HEK293 (cell line): ENCODE data around the gene ADPGK.
A peak's percentile ranks its signal among the peaks of the same experiment; 100 is the strongest.

Experiments
- CTCF ChIA-PET: fragments of 350-600 bp; formaldehyde crosslinking; extraction: SDS; loops from one replicate; lab custom pipeline; 2021; ENCODE audit warnings: antibody characterized with exemption; lab: Yijun Ruan, JAX
- POLR2A ChIA-PET: fragments of 300-600 bp; formaldehyde crosslinking; extraction: SDS; loops from one replicate; lab custom pipeline; 2020; ENCODE audit warnings: antibody characterized with exemption, inconsistent platforms; lab: Yijun Ruan, JAX
- H3K27ac ChIP-seq: fragments of 200-500 bp; sonication (Bioruptor generic); 2 replicates; pipeline ENCODE4 v1.5.1; 2014; ENCODE audit warnings: low read depth, low read length, control low read depth, inconsistent platforms; ENCODE audit errors: extremely low read depth
- H3K36me3 ChIP-seq, 2 experiments: fragments of 200-500 bp in 1 of 2; sonication (Bioruptor generic) in 1 of 2; 1 replicate in 1 of 2; 2 replicates in 1 of 2; pipeline ENCODE4 v1.5.1; 2014 to 2017; ENCODE audit warnings: inconsistent platforms in 2 of 2, low read length in 2 of 2; ENCODE audit not compliant: control insufficient read depth in 2 of 2, insufficient read depth in 1 of 2
- H3K4me1 ChIP-seq: fragments of 200-500 bp; sonication (Bioruptor generic); 2 replicates; pipeline ENCODE4 v1.5.1; 2014; ENCODE audit warnings: mild to moderate bottlenecking, low read length, inconsistent platforms; ENCODE audit not compliant: control insufficient read depth, insufficient read depth
- H3K4me3 ChIP-seq: 2 replicates; pipeline ENCODE4 v1.5.1; 2011; ENCODE audit warnings: low read depth, mild to moderate bottlenecking, control low read depth, low read length, moderate library complexity
- H3K9me3 ChIP-seq: fragments of 200-500 bp; sonication (Bioruptor generic); 2 replicates; pipeline ENCODE4 v1.5.1; 2014; ENCODE audit warnings: low read depth, low read length, inconsistent platforms; ENCODE audit not compliant: control insufficient read depth, insufficient read depth
- GLI4 ChIP-seq: fragments of 450-650 bp; formaldehyde crosslinking; IDR thresholded peaks from 2 replicates; pipeline ENCODE4 v1.5.1; 2016; ENCODE audit warnings: missing biosample characterization, missing genetic modification characterization
- KLF16 ChIP-seq: fragments of 450-650 bp; formaldehyde crosslinking; IDR thresholded peaks from 2 replicates; pipeline ENCODE4 v1.5.1; 2017; ENCODE audit warnings: missing biosample characterization, missing genetic modification characterization
- KLF7 ChIP-seq: fragments of 450-650 bp; formaldehyde crosslinking; IDR thresholded peaks from 2 replicates; pipeline ENCODE4 v1.5.1; 2016; ENCODE audit warnings: missing biosample characterization, missing genetic modification characterization, borderline replicate concordance
- SCRT2 ChIP-seq: fragments of 450-650 bp; formaldehyde crosslinking; IDR thresholded peaks from 2 replicates; pipeline ENCODE4 v1.5.1; 2016; ENCODE audit warnings: missing biosample characterization, missing genetic modification characterization
- SP7 ChIP-seq: fragments of 450-650 bp; formaldehyde crosslinking; IDR thresholded peaks from 2 replicates; pipeline ENCODE4 v1.5.1; 2016; ENCODE audit warnings: missing biosample characterization, missing genetic modification characterization
- WT1 ChIP-seq: fragments of 450-650 bp; formaldehyde crosslinking; IDR thresholded peaks from 2 replicates; pipeline ENCODE4 v1.5.1; 2016; ENCODE audit warnings: missing biosample characterization, missing genetic modification characterization
- ZBTB1 ChIP-seq: fragments of 450-650 bp; formaldehyde crosslinking; IDR thresholded peaks from 2 replicates; pipeline ENCODE4 v1.5.1; 2016; ENCODE audit warnings: missing biosample characterization, missing genetic modification characterization
- ZBTB7A ChIP-seq: fragments of 450-650 bp; formaldehyde crosslinking; IDR thresholded peaks from 2 replicates; pipeline ENCODE4 v1.5.1; 2016; ENCODE audit warnings: low read depth, missing biosample characterization, missing genetic modification characterization
- ZNF175 ChIP-seq: fragments of 450-650 bp; formaldehyde crosslinking; IDR thresholded peaks from 2 replicates; pipeline ENCODE4 v1.5.1; 2016; ENCODE audit warnings: missing biosample characterization, missing genetic modification characterization
- ZNF223 ChIP-seq: fragments of 450-650 bp; formaldehyde crosslinking; IDR thresholded peaks from 2 replicates; pipeline ENCODE4 v1.5.1; 2016; ENCODE audit warnings: missing biosample characterization, missing genetic modification characterization
- ZNF292 ChIP-seq: fragments of 450-650 bp; formaldehyde crosslinking; IDR thresholded peaks from 2 replicates; pipeline ENCODE4 v1.5.1; 2016; ENCODE audit warnings: low read depth, missing biosample characterization, missing genetic modification characterization, borderline replicate concordance
- ZNF37A ChIP-seq: fragments of 450-650 bp; IDR thresholded peaks from 2 replicates; pipeline ENCODE4 v1.5.1; 2018; ENCODE audit warnings: missing biosample characterization, missing genetic modification characterization
- ZNF398 ChIP-seq: fragments of 450-650 bp; formaldehyde crosslinking; IDR thresholded peaks from 2 replicates; pipeline ENCODE4 v1.5.1; 2017; ENCODE audit warnings: missing biosample characterization, missing genetic modification characterization
- ZNF426 ChIP-seq: fragments of 450-650 bp; formaldehyde crosslinking; IDR thresholded peaks from 2 replicates; pipeline ENCODE4 v1.5.1; 2017; ENCODE audit warnings: missing biosample characterization, missing genetic modification characterization, mild to moderate bottlenecking, inconsistent platforms, moderate library complexity
- ZNF596 ChIP-seq: fragments of 450-650 bp; IDR thresholded peaks from 2 replicates; pipeline ENCODE4 v1.5.0; 2018; ENCODE audit warnings: missing biosample characterization, mild to moderate bottlenecking, missing genetic modification characterization, moderate library complexity
- ZNF610 ChIP-seq: fragments of 450-650 bp; formaldehyde crosslinking; IDR thresholded peaks from 2 replicates; pipeline ENCODE4 v1.5.1; 2016; ENCODE audit warnings: missing biosample characterization, missing genetic modification characterization, borderline replicate concordance
- ZNF623 ChIP-seq: fragments of 450-650 bp; formaldehyde crosslinking; IDR thresholded peaks from 2 replicates; pipeline ENCODE4 v1.5.1; 2016; ENCODE audit warnings: missing biosample characterization, missing genetic modification characterization
- ZNF670 ChIP-seq: fragments of 450-650 bp; formaldehyde crosslinking; IDR thresholded peaks from 2 replicates; pipeline ENCODE4 v1.5.1; 2016; ENCODE audit warnings: missing biosample characterization, missing genetic modification characterization, low read depth
- ZNF747 ChIP-seq: fragments of 450-650 bp; formaldehyde crosslinking; IDR thresholded peaks from 2 replicates; pipeline ENCODE4 v1.5.1; 2016; ENCODE audit warnings: missing biosample characterization, missing genetic modification characterization
- ZSCAN23 ChIP-seq: fragments of 450-650 bp; formaldehyde crosslinking; IDR thresholded peaks from 2 replicates; pipeline ENCODE4 v1.5.1; 2016; ENCODE audit warnings: missing biosample characterization, missing genetic modification characterization
- TF ChIP-seq, protein P1 (sequence below): fragments of 450-650 bp; formaldehyde crosslinking; conservative IDR thresholded peaks from 2 replicates; pipeline ENCODE4 v1.5.1; 2016; ENCODE audit warnings: low read depth, missing biosample characterization, missing genetic modification characterization
- TF ChIP-seq, protein P2 (sequence below): IDR thresholded peaks from 2 replicates; pipeline ENCODE4 v1.6.1; 2011; ENCODE audit warnings: mild to moderate bottlenecking, low read depth, low read length, borderline replicate concordance
- TF ChIP-seq, protein P3 (sequence below): fragments of 450-650 bp; formaldehyde crosslinking; IDR thresholded peaks from 2 replicates; pipeline ENCODE4 v1.5.1; 2016; ENCODE audit warnings: missing biosample characterization, missing genetic modification characterization
- TF ChIP-seq, protein P4 (sequence below): fragments of 450-650 bp; formaldehyde crosslinking; IDR thresholded peaks from 2 replicates; pipeline ENCODE4 v1.5.1; 2016; ENCODE audit warnings: missing biosample characterization, missing genetic modification characterization, low read depth

ADPGK gene

GRCh38 chr15:72783640-72784455 lies at the start of gene ADPGK (continued):
- TF ChIP-seq, protein P1, sequence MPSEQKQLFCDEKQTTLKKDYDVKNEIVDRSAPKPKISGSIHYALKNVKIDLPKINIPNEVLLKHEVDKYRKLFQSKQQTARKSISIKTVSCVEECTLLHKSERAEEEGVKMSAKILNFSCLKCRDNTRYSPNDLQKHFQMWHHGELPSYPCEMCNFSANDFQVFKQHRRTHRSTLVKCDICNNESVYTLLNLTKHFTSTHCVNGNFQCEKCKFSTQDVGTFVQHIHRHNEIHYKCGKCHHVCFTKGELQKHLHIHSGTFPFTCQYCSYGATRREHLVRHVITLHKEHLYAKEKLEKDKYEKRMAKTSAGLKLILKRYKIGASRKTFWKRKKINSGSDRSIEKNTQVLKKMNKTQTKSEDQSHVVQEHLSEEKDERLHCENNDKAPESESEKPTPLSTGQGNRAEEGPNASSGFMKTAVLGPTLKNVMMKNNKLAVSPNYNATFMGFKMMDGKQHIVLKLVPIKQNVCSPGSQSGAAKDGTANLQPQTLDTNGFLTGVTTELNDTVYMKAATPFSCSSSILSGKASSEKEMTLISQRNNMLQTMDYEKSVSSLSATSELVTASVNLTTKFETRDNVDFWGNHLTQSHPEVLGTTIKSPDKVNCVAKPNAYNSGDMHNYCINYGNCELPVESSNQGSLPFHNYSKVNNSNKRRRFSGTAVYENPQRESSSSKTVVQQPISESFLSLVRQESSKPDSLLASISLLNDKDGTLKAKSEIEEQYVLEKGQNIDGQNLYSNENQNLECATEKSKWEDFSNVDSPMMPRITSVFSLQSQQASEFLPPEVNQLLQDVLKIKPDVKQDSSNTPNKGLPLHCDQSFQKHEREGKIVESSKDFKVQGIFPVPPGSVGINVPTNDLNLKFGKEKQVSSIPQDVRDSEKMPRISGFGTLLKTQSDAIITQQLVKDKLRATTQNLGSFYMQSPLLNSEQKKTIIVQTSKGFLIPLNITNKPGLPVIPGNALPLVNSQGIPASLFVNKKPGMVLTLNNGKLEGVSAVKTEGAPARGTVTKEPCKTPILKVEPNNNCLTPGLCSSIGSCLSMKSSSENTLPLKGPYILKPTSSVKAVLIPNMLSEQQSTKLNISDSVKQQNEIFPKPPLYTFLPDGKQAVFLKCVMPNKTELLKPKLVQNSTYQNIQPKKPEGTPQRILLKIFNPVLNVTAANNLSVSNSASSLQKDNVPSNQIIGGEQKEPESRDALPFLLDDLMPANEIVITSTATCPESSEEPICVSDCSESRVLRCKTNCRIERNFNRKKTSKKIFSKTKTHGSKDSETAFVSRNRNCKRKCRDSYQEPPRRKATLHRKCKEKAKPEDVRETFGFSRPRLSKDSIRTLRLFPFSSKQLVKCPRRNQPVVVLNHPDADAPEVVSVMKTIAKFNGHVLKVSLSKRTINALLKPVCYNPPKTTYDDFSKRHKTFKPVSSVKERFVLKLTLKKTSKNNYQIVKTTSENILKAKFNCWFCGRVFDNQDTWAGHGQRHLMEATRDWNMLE (tag by site-specific recombination) = peak; percentile 58; the same call in 1 of the 2 replicates
- TF ChIP-seq ZNF398 (tag by site-specific recombination) (peak; percentile 70), WT1 (peak; percentile 74), ZBTB1 (tag by site-specific recombination) (peak; percentile 71), ZNF426 (tag by site-specific recombination) (no peak), ZNF175 (tag by site-specific recombination) (no peak), ZBTB7A (tag by site-specific recombination) (peak; percentile 99), SP7 (tag by site-specific recombination) (peak; percentile 92), ZNF623 (tag by site-specific recombination) (peak; percentile 33), ZNF37A (tag by site-specific recombination) (0 out of 2 replicates have a peak, but pooled peaks have one; percentile 43), KLF7 (tag by site-specific recombination) (peak; percentile 90), KLF16 (tag by site-specific recombination) (peak; percentile 96), ZNF610 (tag by site-specific recombination) (peak; percentile 79), ZNF596 (tag by site-specific recombination) (no peak)
- TF ChIP-seq, protein P2, sequence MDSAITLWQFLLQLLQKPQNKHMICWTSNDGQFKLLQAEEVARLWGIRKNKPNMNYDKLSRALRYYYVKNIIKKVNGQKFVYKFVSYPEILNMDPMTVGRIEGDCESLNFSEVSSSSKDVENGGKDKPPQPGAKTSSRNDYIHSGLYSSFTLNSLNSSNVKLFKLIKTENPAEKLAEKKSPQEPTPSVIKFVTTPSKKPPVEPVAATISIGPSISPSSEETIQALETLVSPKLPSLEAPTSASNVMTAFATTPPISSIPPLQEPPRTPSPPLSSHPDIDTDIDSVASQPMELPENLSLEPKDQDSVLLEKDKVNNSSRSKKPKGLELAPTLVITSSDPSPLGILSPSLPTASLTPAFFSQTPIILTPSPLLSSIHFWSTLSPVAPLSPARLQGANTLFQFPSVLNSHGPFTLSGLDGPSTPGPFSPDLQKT = no peak
- TF ChIP-seq, protein P3, sequence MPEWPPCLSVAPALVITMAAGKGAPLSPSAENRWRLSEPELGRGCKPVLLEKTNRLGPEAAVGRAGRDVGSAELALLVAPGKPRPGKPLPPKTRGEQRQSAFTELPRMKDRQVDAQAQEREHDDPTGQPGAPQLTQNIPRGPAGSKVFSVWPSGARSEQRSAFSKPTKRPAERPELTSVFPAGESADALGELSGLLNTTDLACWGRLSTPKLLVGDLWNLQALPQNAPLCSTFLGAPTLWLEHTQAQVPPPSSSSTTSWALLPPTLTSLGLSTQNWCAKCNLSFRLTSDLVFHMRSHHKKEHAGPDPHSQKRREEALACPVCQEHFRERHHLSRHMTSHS = 0 out of 2 replicates have a peak, but pooled peaks have one; percentile 25

DNA sequence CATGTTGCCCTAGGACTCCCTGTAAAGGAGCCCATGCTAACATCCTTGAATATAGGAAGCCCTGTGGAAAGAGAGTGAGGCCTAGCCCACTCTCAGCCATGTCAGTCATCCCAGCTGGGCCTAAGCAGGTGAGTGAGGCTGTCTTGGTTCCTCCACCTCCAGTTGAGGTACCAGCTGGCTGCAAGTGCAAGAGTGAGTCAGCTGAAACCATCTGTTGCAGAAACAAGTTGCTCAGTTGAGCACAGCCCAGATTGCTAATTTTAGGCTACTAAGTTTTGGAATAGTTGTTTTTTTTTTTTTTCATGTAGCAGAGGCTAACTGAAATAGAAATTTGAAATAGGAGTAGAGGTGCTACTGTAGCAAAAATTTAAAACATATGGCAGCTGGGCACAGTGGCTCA lies 43.7 kb upstream of the ADPGK start:
- POLR2A ChIA-PET = no interaction called here

More for the DNA sequence above, 43.7 kb upstream of the ADPGK start:
- Histone ChIP-seq H3K27ac (no peak overlapping the region), H3K4me1 (no peaks in the 10 kb centered on the region), H3K4me3 (no peak overlapping the region), H3K9me3 (no peaks in the 10 kb centered on the region), H3K36me3 (no peaks in the 10 kb centered on the region)
- TF ChIP-seq ZSCAN23 (tag by site-specific recombination) (no peak), GLI4 (tag by site-specific recombination) (no peak), SCRT2 (tag by site-specific recombination) (peak; percentile 85), ZNF292 (tag by site-specific recombination) (no peak), ZNF747 (tag by site-specific recombination) (no peak), ZNF670 (tag by site-specific recombination) (no peak), ZNF223 (tag by site-specific recombination) (no peak)
- TF ChIP-seq, protein P4, sequence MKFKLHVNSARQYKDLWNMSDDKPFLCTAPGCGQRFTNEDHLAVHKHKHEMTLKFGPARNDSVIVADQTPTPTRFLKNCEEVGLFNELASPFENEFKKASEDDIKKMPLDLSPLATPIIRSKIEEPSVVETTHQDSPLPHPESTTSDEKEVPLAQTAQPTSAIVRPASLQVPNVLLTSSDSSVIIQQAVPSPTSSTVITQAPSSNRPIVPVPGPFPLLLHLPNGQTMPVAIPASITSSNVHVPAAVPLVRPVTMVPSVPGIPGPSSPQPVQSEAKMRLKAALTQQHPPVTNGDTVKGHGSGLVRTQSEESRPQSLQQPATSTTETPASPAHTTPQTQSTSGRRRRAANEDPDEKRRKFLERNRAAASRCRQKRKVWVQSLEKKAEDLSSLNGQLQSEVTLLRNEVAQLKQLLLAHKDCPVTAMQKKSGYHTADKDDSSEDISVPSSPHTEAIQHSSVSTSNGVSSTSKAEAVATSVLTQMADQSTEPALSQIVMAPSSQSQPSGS = no peak
- CTCF ChIA-PET = interaction anchor here (0.7 kb wide), 1 partner anchor 297 kb away, joined by 3 read pairs; no protein-coding TSS in a partner anchor
